OCI-LY1 (cell line): ENCODE data around the gene POLDIP3.

Experiments used
- H2AFZ ChIP-seq: fragments of 200-600 bp; sonication (generic), shearing (Covaris generic); 2 replicates; pipeline ENCODE4 v1.6.0; 2014; ENCODE audit warnings: antibody characterized with exemption, mild to moderate bottlenecking, low read length
- H3F3A ChIP-seq: fragments of 200-600 bp; sonication (generic), shearing (Covaris generic); 2 replicates; pipeline ENCODE4 v1.6.0; 2014; ENCODE audit warnings: mild to moderate bottlenecking, antibody characterized with exemption, low read length, moderate library complexity; ENCODE audit not compliant: insufficient read depth
- H3K27ac ChIP-seq: fragments of 200-600 bp; sonication (generic); 2 replicates; pipeline ENCODE4 v1.5.1; 2014; ENCODE audit warnings: low read length, mixed run types, mild to moderate bottlenecking, low read depth; ENCODE audit not compliant: poor library complexity, severe bottlenecking
- H3K27me3 ChIP-seq: fragments of 200-600 bp; sonication (generic); 2 replicates; pipeline ENCODE4 v1.6.0; 2014; ENCODE audit warnings: antibody characterized with exemption, mild to moderate bottlenecking, low read length, moderate library complexity; ENCODE audit not compliant: insufficient read depth
- H3K36me3 ChIP-seq: fragments of 200-600 bp; sonication (generic); 2 replicates; pipeline ENCODE4 v1.6.1; 2014; ENCODE audit warnings: mild to moderate bottlenecking, antibody characterized with exemption, low read length, moderate library complexity, mixed read lengths; ENCODE audit not compliant: insufficient read depth
- H3K4me1 ChIP-seq: fragments of 200-600 bp; sonication (generic); 2 replicates; pipeline ENCODE4 v1.5.1; 2014; ENCODE audit warnings: mild to moderate bottlenecking, low read length, moderate library complexity; ENCODE audit not compliant: insufficient read depth, severe bottlenecking
- H3K4me2 ChIP-seq: fragments of 200-600 bp; sonication (generic), shearing (Covaris generic); 2 replicates; pipeline ENCODE4 v1.6.1; 2014; ENCODE audit warnings: low read length
- H3K4me3 ChIP-seq: fragments of 200-600 bp; sonication (generic); 2 replicates; pipeline ENCODE4 v1.5.1; 2014; ENCODE audit warnings: low read length, low read depth, mild to moderate bottlenecking, mixed read lengths; ENCODE audit not compliant: poor library complexity, severe bottlenecking
- H3K79me2 ChIP-seq: fragments of 200-600 bp; shearing (Covaris generic); 2 replicates; pipeline ENCODE4 v1.6.1; 2016; ENCODE audit warnings: mixed run types, low read length, mixed read lengths; ENCODE audit not compliant: insufficient read depth
- H3K9ac ChIP-seq: fragments of 200-600 bp; sonication (generic), shearing (Covaris generic); 2 replicates; pipeline ENCODE4 v1.6.1; 2014; ENCODE audit warnings: mild to moderate bottlenecking, low read length, mixed read lengths
- H3K9me2 ChIP-seq: fragments of 200-600 bp; sonication (generic), shearing (Covaris generic); 2 replicates; pipeline ENCODE4 v1.6.1; 2014; ENCODE audit warnings: low read depth, mild to moderate bottlenecking, low read length, mixed read lengths
- H3K9me3 ChIP-seq: fragments of 200-600 bp; shearing (Covaris generic); 2 replicates; pipeline ENCODE4 v1.6.1; 2014; ENCODE audit warnings: low read length, mixed read lengths
- H4K20me1 ChIP-seq: fragments of 200-600 bp; sonication (generic), shearing (Covaris generic); 2 replicates; pipeline ENCODE4 v1.6.0; 2016; ENCODE audit warnings: mild to moderate bottlenecking, low read length; ENCODE audit not compliant: insufficient read depth
- CTCF ChIP-seq: fragments of 200-600 bp; sonication (generic), shearing (Covaris generic); IDR thresholded peaks from 2 replicates; pipeline ENCODE4 v1.5.1; 2017; ENCODE audit warnings: mild to moderate bottlenecking, antibody characterized with exemption, low read length, moderate library complexity, mixed read lengths
- EZH2 ChIP-seq: fragments of 200-600 bp; sonication (generic), shearing (Covaris generic); IDR thresholded peaks from 2 replicates; pipeline ENCODE4 v1.8.0; 2017; ENCODE audit warnings: borderline replicate concordance, mixed run types, mild to moderate bottlenecking, antibody characterized with exemption, low read length, moderate library complexity, mixed read lengths

The POLDIP3 gene

GRCh38 chr22:42591987-42592386 is 22.7 kb downstream of the POLDIP3 start:
- H3K36me3 ChIP-seq, result peaks cover 91% of the 10 kb centered on the region

GRCh38 chr22:42587588-42588175 is 27.0 kb downstream of the POLDIP3 start:
- TF ChIP-seq CTCF (no peak), EZH2 (no peak)
- no peak overlapping the region for H3K4me2 ChIP-seq
- H3K27ac ChIP-seq, result no peak overlapping the region
- H4K20me1 ChIP-seq, result no peaks in the 10 kb centered on the region
- H3K9ac ChIP-seq, result no peak overlapping the region
- no peak overlapping the region for H2AFZ ChIP-seq
- no peaks in the 10 kb centered on the region for H3F3A ChIP-seq
- peaks cover 2% of the 10 kb centered on the region for H3K4me1 ChIP-seq
- H3K4me3 ChIP-seq, result no peak overlapping the region
- H3K79me2 ChIP-seq, result no peaks in the 10 kb centered on the region
- no peaks in the 10 kb centered on the region for H3K9me2 ChIP-seq
- peaks cover 91% of the 10 kb centered on the region for H3K36me3 ChIP-seq
- H3K27me3 ChIP-seq, result no peaks in the 10 kb centered on the region
- H3K9me3 ChIP-seq, result no peaks in the 10 kb centered on the region

More at GRCh38 chr22:42591987-42592386, 22.7 kb downstream of the POLDIP3 start:
- no peaks in the 10 kb centered on the region for H3K9me3 ChIP-seq
- no peaks in the 10 kb centered on the region for H3K4me1 ChIP-seq
- H3K9ac ChIP-seq, result no peak overlapping the region
- no peak overlapping the region for H3K27ac ChIP-seq
- H4K20me1 ChIP-seq, result no peaks in the 10 kb centered on the region
- H3K4me3 ChIP-seq, result no peak overlapping the region
- H3K27me3 ChIP-seq, result no peaks in the 10 kb centered on the region
- no peak overlapping the region for H2AFZ ChIP-seq
- no peak overlapping the region for H3K4me2 ChIP-seq
- H3K79me2 ChIP-seq, result no peaks in the 10 kb centered on the region
- TF ChIP-seq EZH2 (no peak), CTCF (no peak)
- no peaks in the 10 kb centered on the region for H3F3A ChIP-seq
- no peaks in the 10 kb centered on the region for H3K9me2 ChIP-seq

- Histone ChIP-seq H3K9ac (no peak overlapping the region), H3K4me2 (no peak overlapping the region), H3K27me3 (no peaks in the 10 kb centered on the region), H3K79me2 (no peaks in the 10 kb centered on the region), H3F3A (no peaks in the 10 kb centered on the region), H3K36me3 (peaks cover 78% of the 10 kb centered on the region), H3K4me3 (no peak overlapping the region), H4K20me1 (no peaks in the 10 kb centered on the region), H2AFZ (no peak overlapping the region), H3K9me3 (no peaks in the 10 kb centered on the region), H3K9me2 (no peaks in the 10 kb centered on the region), H3K4me1 (peaks cover 10% of the 10 kb centered on the region), H3K27ac (no peak overlapping the region)
- no peak for TF ChIP-seq CTCF
- no peak for TF ChIP-seq EZH2
These were observed 28.3 kb downstream of the POLDIP3 start for GRCh38 chr22:42586381-42586780.
